ENCODE results near the gene MANEA. TPM values are rescaled to one million over a fixed set of nuclear protein-coding genes. Genes with fewer than 3 reads are reported as not detected.
A peak's percentile ranks its signal among the peaks of the same experiment; 100 is the strongest.

Gene MANEA, protein sequence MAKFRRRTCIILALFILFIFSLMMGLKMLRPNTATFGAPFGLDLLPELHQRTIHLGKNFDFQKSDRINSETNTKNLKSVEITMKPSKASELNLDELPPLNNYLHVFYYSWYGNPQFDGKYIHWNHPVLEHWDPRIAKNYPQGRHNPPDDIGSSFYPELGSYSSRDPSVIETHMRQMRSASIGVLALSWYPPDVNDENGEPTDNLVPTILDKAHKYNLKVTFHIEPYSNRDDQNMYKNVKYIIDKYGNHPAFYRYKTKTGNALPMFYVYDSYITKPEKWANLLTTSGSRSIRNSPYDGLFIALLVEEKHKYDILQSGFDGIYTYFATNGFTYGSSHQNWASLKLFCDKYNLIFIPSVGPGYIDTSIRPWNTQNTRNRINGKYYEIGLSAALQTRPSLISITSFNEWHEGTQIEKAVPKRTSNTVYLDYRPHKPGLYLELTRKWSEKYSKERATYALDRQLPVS
- total RNA-seq (10 to 100 TPM; 10.8 to 12.8 TPM), polyA plus RNA-seq (1 to 10 TPM; 4.1 to 9.1 TPM)
- long read RNA-seq, donor 1, full-length matches to known transcripts: 7 of 9 reads
- long read RNA-seq, donor 1, partial matches to known transcripts: 0 of 9 reads
- long read RNA-seq, donor 1, other reads (novel, unspliced or antisense): 2 of 9 reads
- long read RNA-seq, donor 2, full-length matches to known transcripts: 3 of 4 reads
- long read RNA-seq, donor 2, partial matches to known transcripts: 0 of 4 reads
- long read RNA-seq, donor 2, other reads (novel, unspliced or antisense): 1 of 4 reads

DNA sequence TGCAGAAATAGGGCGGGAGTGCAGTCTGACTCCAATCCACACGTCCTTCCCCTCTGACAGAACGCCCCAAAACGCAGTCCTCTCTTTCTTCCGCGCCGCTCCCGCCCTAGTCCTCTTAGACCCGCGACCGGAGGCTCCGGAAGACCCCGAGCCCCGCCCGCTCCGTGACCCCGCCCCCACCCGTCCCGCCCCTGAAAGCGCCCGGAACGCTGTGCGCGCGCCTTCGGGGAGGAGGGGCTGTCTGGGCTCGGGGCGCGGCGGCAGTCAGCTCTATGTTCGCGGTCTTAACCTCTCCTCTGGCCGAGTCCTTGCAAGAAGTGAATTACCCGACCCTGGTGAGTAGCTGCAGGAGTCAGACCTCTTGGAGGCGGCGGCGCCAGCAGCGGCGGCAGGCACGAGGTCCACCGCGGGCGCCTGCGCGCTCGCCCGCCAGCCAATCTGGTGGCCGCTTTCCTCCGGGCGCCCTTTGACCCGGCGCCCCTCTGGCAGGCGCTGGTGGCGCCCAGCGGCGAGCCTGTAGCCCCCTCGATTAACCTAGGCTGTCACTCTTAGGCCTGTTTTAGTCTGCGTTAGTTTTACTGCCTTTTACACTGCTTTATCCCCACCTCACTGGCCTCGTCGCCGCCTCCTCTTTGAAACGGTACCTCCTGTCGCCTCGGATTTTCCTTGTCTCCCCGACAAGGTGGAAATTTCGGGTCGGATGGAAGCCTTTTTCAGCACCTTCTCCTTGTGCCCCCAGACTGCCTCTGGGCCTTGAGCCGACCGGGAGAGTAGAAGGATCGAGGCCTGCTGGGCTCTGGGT lies at the start of gene MANEA:
Gene MANEA (plus strand): TSS at position 232 of the 802 bp plus-strand sequence. CDS start 8,905 bp downstream, outside the sequence.
- Histone ChIP-seq H3K27me3 (ENCODE audit: control insufficient read depth in 1 of 2, insufficient read depth in 2 of 2, low read length in 1 of 2) (no peaks in the 10 kb centered on the region), H3K9me3 (ENCODE audit: control insufficient read depth, low read length) (no peaks in the 10 kb centered on the region), H3K27ac (ENCODE audit: low read depth in 1 of 2, low read length in 2 of 2) (peak within 1 kb of the TSS; percentile 78 to 89), H3K4me3 (ENCODE audit: low read length in 2 of 2) (peak within 1 kb of the TSS; percentile 54 to 90), H3K36me3 (ENCODE audit: control insufficient read depth in 1 of 2, insufficient read depth in 2 of 2, low read length in 1 of 2) (no peaks in the 10 kb centered on the region), H3K4me1 (ENCODE audit: control insufficient read depth in 1 of 2, insufficient read depth in 2 of 2, low read length in 2 of 2) (no peaks in the 10 kb centered on the region)
- intact Hi-C loops (cut with DNase I): loop anchor here in 1 of 2 donors (5.0 kb wide), 1 partner anchor 945 kb away; the partner anchor contains the start of gene UFL1
- DNase-seq: peak; percentile 88 to 93
- 0% methylated on average over 70 of the region's 70 CpGs for WGBS, 2 donors
- peak; percentile 96 for ATAC-seq (ENCODE audit: low FRiP score)

GRCh38 chr6:95529762-95530161 lies 47.6 kb upstream of the MANEA start:
- 51 to 63% methylated on average over 1 of the region's 1 CpG for WGBS, 2 donors
- no peak overlapping the region for H3K27ac ChIP-seq (ENCODE audit: low read depth in 1 of 2, low read length in 2 of 2)
- H3K4me1 ChIP-seq (ENCODE audit: control insufficient read depth in 1 of 2, insufficient read depth in 2 of 2, low read length in 2 of 2): no peaks in the 10 kb centered on the region
- no peaks in the 10 kb centered on the region for H3K27me3 ChIP-seq (ENCODE audit: control insufficient read depth in 1 of 2, insufficient read depth in 2 of 2, low read length in 1 of 2)
- no peaks in the 10 kb centered on the region for H3K36me3 ChIP-seq (ENCODE audit: control insufficient read depth in 1 of 2, insufficient read depth in 2 of 2, low read length in 1 of 2)
- H3K4me3 ChIP-seq (ENCODE audit: low read length in 2 of 2): no peak overlapping the region
- intact Hi-C loops (cut with DNase I): no loop called here
- DNase-seq (no peak), ATAC-seq (ENCODE audit: low FRiP score) (no peak)
- no peaks in the 10 kb centered on the region for H3K9me3 ChIP-seq (ENCODE audit: control insufficient read depth, low read length)

GRCh38 chr6:95530176-95530819 lies 47.0 kb upstream of the MANEA start:
- H3K4me1 ChIP-seq (ENCODE audit: control insufficient read depth in 1 of 2, insufficient read depth in 2 of 2, low read length in 2 of 2): no peaks in the 10 kb centered on the region
- intact Hi-C loops (cut with DNase I): no loop called here
- H3K27me3 ChIP-seq (ENCODE audit: control insufficient read depth in 1 of 2, insufficient read depth in 2 of 2, low read length in 1 of 2): no peaks in the 10 kb centered on the region
- DNase-seq (no peak), ATAC-seq (ENCODE audit: low FRiP score) (no peak)
- H3K9me3 ChIP-seq (ENCODE audit: control insufficient read depth, low read length): no peaks in the 10 kb centered on the region
- 30 to 35% methylated on average over 3 of the region's 3 CpGs for WGBS, 2 donors
- H3K27ac ChIP-seq (ENCODE audit: low read depth in 1 of 2, low read length in 2 of 2): no peak overlapping the region
- no peak overlapping the region for H3K4me3 ChIP-seq (ENCODE audit: low read length in 2 of 2)
- no peaks in the 10 kb centered on the region for H3K36me3 ChIP-seq (ENCODE audit: control insufficient read depth in 1 of 2, insufficient read depth in 2 of 2, low read length in 1 of 2)

- ATAC-seq (ENCODE audit: low FRiP score) (no peak), DNase-seq (no peak)
- Histone ChIP-seq H3K4me1 (ENCODE audit: control insufficient read depth in 1 of 2, insufficient read depth in 2 of 2, low read length in 2 of 2) (peaks cover 0 to 2% of the 10 kb centered on the region in 2 donors), H3K27ac (ENCODE audit: low read depth in 1 of 2, low read length in 2 of 2) (no peak overlapping the region), H3K4me3 (ENCODE audit: low read length in 2 of 2) (no peak overlapping the region), H3K36me3 (ENCODE audit: control insufficient read depth in 1 of 2, insufficient read depth in 2 of 2, low read length in 1 of 2) (no peaks in the 10 kb centered on the region), H3K9me3 (ENCODE audit: control insufficient read depth, low read length) (no peaks in the 10 kb centered on the region), H3K27me3 (ENCODE audit: control insufficient read depth in 1 of 2, insufficient read depth in 2 of 2, low read length in 1 of 2) (no peaks in the 10 kb centered on the region)
- intact Hi-C loops (cut with DNase I): no loop called here
- WGBS, 2 donors: 53 to 67% methylated on average over 1 of the region's 1 CpG
Observed at GRCh38 chr6:95543798-95544197, 33.5 kb upstream of the MANEA start.

- Histone ChIP-seq H3K27ac (ENCODE audit: low read depth in 1 of 2, low read length in 2 of 2) (no peak overlapping the region), H3K4me1 (ENCODE audit: control insufficient read depth in 1 of 2, insufficient read depth in 2 of 2, low read length in 2 of 2) (peaks cover 0 to 2% of the 10 kb centered on the region in 2 donors), H3K9me3 (ENCODE audit: control insufficient read depth, low read length) (no peaks in the 10 kb centered on the region), H3K36me3 (ENCODE audit: control insufficient read depth in 1 of 2, insufficient read depth in 2 of 2, low read length in 1 of 2) (no peaks in the 10 kb centered on the region), H3K4me3 (ENCODE audit: low read length in 2 of 2) (no peak overlapping the region), H3K27me3 (ENCODE audit: control insufficient read depth in 1 of 2, insufficient read depth in 2 of 2, low read length in 1 of 2) (no peaks in the 10 kb centered on the region)
- 59 to 72% methylated on average over 3 of the region's 3 CpGs for WGBS, 2 donors
- DNase-seq (no peak), ATAC-seq (ENCODE audit: low FRiP score) (no peak)
- intact Hi-C loops (cut with DNase I): no loop called here
Observed at GRCh38 chr6:95544517-95545225, 32.7 kb upstream of the MANEA start.

DNA sequence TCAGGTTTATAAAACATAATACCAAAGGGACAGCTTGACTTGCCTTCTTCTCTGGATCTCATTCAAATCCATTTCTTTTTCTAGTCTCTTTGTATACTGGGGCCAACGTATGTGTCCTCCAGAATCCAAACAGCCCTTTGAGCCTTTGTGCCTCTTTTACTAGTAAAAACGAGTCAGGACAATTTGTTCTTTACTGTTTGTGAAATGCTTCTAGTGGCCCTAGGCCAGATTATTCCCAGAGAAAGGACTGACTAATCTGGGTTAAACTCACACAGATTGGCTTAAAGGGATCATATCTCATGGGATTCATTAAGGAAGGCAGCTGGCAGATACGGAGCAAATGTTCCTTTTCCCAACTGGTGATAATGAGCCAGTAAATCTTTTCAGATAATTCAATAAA lies 32.1 kb upstream of the MANEA start:
- Histone ChIP-seq H3K36me3 (ENCODE audit: control insufficient read depth in 1 of 2, insufficient read depth in 2 of 2, low read length in 1 of 2) (no peaks in the 10 kb centered on the region), H3K27me3 (ENCODE audit: control insufficient read depth in 1 of 2, insufficient read depth in 2 of 2, low read length in 1 of 2) (no peaks in the 10 kb centered on the region), H3K27ac (ENCODE audit: low read depth in 1 of 2, low read length in 2 of 2) (no peak overlapping the region), H3K9me3 (ENCODE audit: control insufficient read depth, low read length) (no peaks in the 10 kb centered on the region), H3K4me3 (ENCODE audit: low read length in 2 of 2) (no peak overlapping the region), H3K4me1 (ENCODE audit: control insufficient read depth in 1 of 2, insufficient read depth in 2 of 2, low read length in 2 of 2) (peaks cover 0 to 2% of the 10 kb centered on the region in 2 donors)
- no peak for DNase-seq
- intact Hi-C loops (cut with DNase I): no loop called here
- 8 to 19% methylated on average over 3 of the region's 3 CpGs for WGBS, 2 donors
- ATAC-seq (ENCODE audit: low FRiP score): peak; percentile 82

DNA sequence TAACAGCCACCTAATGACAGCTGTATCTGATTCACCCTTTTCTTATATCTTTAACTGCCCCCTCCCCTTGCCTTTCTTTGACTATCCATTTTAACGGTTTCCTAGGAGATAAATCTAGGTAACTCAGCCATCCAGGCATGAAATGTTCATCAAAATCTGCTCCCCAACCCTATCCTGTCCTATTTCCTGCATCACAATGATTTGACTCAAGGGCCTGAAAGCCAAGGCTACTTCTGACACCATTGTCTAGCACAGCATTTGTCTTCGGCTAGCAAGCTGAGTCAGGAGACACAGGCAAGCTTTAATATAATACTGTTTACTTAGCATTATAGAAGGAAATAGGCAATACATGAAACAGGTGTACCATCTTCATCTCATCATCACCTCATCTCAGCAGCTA lies 31.6 kb upstream of the MANEA start:
- ATAC-seq (ENCODE audit: low FRiP score): no peak
- H3K4me3 ChIP-seq (ENCODE audit: low read length in 2 of 2): no peak overlapping the region
- DNase-seq: no peak
- no peaks in the 10 kb centered on the region for H3K9me3 ChIP-seq (ENCODE audit: control insufficient read depth, low read length)
- intact Hi-C loops (cut with DNase I): no loop called here
- WGBS, 2 donors: 60 to 67% methylated on average over 2 of the region's 2 CpGs
- no peaks in the 10 kb centered on the region for H3K36me3 ChIP-seq (ENCODE audit: control insufficient read depth in 1 of 2, insufficient read depth in 2 of 2, low read length in 1 of 2)
- H3K27me3 ChIP-seq (ENCODE audit: control insufficient read depth in 1 of 2, insufficient read depth in 2 of 2, low read length in 1 of 2): no peaks in the 10 kb centered on the region
- no peak overlapping the region for H3K27ac ChIP-seq (ENCODE audit: low read depth in 1 of 2, low read length in 2 of 2)
- peaks cover 0 to 2% of the 10 kb centered on the region in 2 donors for H3K4me1 ChIP-seq (ENCODE audit: control insufficient read depth in 1 of 2, insufficient read depth in 2 of 2, low read length in 2 of 2)

GRCh38 chr6:95546148-95546547 lies 31.2 kb upstream of the MANEA start:
- no peak for DNase-seq
- no peaks in the 10 kb centered on the region for H3K27me3 ChIP-seq (ENCODE audit: control insufficient read depth in 1 of 2, insufficient read depth in 2 of 2, low read length in 1 of 2)
- WGBS, 2 donors: 68 to 73% methylated on average over 1 of the region's 1 CpG
- H3K4me1 ChIP-seq (ENCODE audit: control insufficient read depth in 1 of 2, insufficient read depth in 2 of 2, low read length in 2 of 2): peaks cover 0 to 2% of the 10 kb centered on the region in 2 donors
- no peak overlapping the region for H3K27ac ChIP-seq (ENCODE audit: low read depth in 1 of 2, low read length in 2 of 2)
- no peaks in the 10 kb centered on the region for H3K9me3 ChIP-seq (ENCODE audit: control insufficient read depth, low read length)
- H3K36me3 ChIP-seq (ENCODE audit: control insufficient read depth in 1 of 2, insufficient read depth in 2 of 2, low read length in 1 of 2): no peaks in the 10 kb centered on the region
- H3K4me3 ChIP-seq (ENCODE audit: low read length in 2 of 2): no peak overlapping the region
- ATAC-seq (ENCODE audit: low FRiP score): no peak
- intact Hi-C loops (cut with DNase I): no loop called here

Measured in aorta (tissue), 5 donors.